Psoas muscle (tissue), 8 donors: Measurements from ENCODE around the gene EMX1. TPM values are rescaled to one million over a fixed set of nuclear protein-coding genes. Genes with fewer than 3 reads are reported as not detected.
A peak's percentile ranks its signal among the peaks of the same experiment; 100 is the strongest.

Source experiments
- ATAC-seq, 4 donors: fragments of 200-7000 bp; cut with Tn5 transposase; one replicate each; pipeline ENCODE4 v1.9.1; 2020; ENCODE audit warnings: moderate library complexity in 3 of 4, mild to moderate bottlenecking in 2 of 4
- DNase-seq, 2 donors: peaks; one replicate each; pipeline ENCODE4 v3.0.0-alpha.2; 2020
- H3K27ac ChIP-seq: fragments of 200-600 bp; one replicate; pipeline ENCODE4 v1.8.0; 2022
- H3K27me3 ChIP-seq, 3 donors: fragments of 200-600 bp in 1 of 3; one replicate each; pipeline versions ENCODE4 v1.6.1 to v1.8.0; 2013 to 2022; ENCODE audit warnings: low read length in 2 of 3, mild to moderate bottlenecking in 2 of 3, moderate library complexity in 1 of 3; ENCODE audit not compliant: insufficient read depth in 3 of 3
- H3K36me3 ChIP-seq, 2 donors: fragments of 200-600 bp in 1 of 2; one replicate each; pipeline versions ENCODE4 v1.6.1 to v1.8.0; 2013 to 2022; ENCODE audit warnings: low read depth in 1 of 2, mild to moderate bottlenecking in 1 of 2, moderate library complexity in 1 of 2; ENCODE audit not compliant: insufficient read depth in 1 of 2
- H3K4me1 ChIP-seq: fragments of 200-600 bp; one replicate; pipeline ENCODE4 v1.8.0; 2022
- H3K4me3 ChIP-seq: fragments of 200-600 bp; one replicate; pipeline ENCODE4 v1.8.0; 2022; ENCODE audit warnings: mild to moderate bottlenecking
- H3K9me3 ChIP-seq: fragments of 200-600 bp; one replicate; pipeline ENCODE4 v1.8.0; 2022
- CTCF ChIP-seq: fragments of 200-600 bp; IDR thresholded peaks from one replicate; pipeline ENCODE4 v1.8.0; 2022; ENCODE audit warnings: antibody characterized with exemption
- WGBS, 3 donors: extraction: QIAGEN DNeasy Blood & Tissue Kit; methylation state at CpG; one replicate each; pipeline versions ENCODE4 v1.1.6 to v1.1.7; 2013; 5-methylcytosine and 5-hydroxymethylcytosine counted together
- intact Hi-C, 2 donors: fragments of 100-400 bp; cut with DNase I; formaldehyde crosslinking; loops; one replicate each; pipeline versions ENCODE4 v1.11.0 to v1.14.2; 2022
- polyA plus RNA-seq, 3 donors: library from polyadenylated mRNA; stranded (reverse); fragments of 200-250 nt; gene quantifications; one replicate each; pipeline ENCODE4 v1.2.3, GENCODE V29; 2013
- total RNA-seq, 4 donors: library from RNA; stranded (reverse); fragmentation: NEBNext Ultra II Directional in 2 of 4; extraction: Animal tissue kit (Norgen Biotek cat#: 25700) in 2 of 4; gene quantifications; one replicate each; pipeline versions ENCODE4 v1.2.1 to v1.2.4, GENCODE V29; 2021 to 2023
- donor health status: healthy with polysubstance abuse.
- donor health status: DM: no; HTN: no; CAD: no; lungs with moderate emphysema.
- donor health status: Bipolar disorder and iron deficiency.
- donor health status: healthy.
- donor health status: DM: yes; HTN: yes; CAD: no.
- donor health status: DM: no; HTN: no; CAD: no.
- donor health status: DM: no; HTN: no; CAD: no.
- donor health status: DM: yes; HTN: yes; CAD: no.

Gene EMX1
- total and polyA plus RNA-seq, 7 donors: 0.01 TPM; not detected in 6

DNA sequence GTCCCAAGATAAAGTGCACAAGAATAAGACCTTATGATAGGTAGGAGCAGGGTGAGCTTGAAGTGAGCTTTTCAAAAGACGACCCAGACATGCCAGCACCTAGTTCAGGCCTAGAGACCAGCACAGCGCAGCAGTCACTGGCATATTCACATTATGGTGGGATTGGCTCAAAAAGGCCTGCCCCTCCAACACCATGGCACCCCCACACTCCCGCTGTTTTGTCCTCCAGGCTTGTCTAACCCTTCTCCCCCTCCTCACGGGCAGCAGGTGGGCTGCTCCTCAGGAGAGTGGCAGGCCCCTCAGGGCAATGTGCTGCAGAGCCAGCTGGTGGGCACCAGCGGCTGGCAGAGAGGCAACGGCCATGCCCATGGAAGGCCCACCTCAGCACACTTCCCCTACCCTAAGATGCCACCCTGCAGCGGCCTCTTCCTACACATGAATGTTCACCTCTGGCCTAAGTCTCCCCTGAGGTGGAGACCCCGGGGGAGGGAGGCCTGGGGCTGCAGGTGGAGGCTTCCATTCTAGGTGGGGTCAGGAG is 25.6 kb downstream of the EMX1 start:
- H3K27ac ChIP-seq: no peak overlapping the region
- no peaks in the 10 kb centered on the region for H3K27me3 ChIP-seq
- no peak for TF ChIP-seq CTCF
- H3K36me3 ChIP-seq: peaks cover 0 to 18% of the 10 kb centered on the region in 2 donors
- no peak overlapping the region for H3K4me3 ChIP-seq
- intact Hi-C loops: no loop called here
- peak in 1 of 2 donors; percentile 2 for DNase-seq
- no peak for ATAC-seq
- no peaks in the 10 kb centered on the region for H3K4me1 ChIP-seq
- WGBS, 3 donors: 93 to 99% (median 94%) methylated on average over 8 of the region's 8 CpGs
- no peaks in the 10 kb centered on the region for H3K9me3 ChIP-seq

- TF ChIP-seq CTCF: no peak
- DNase-seq (peak in 1 of 2 donors; percentile 2), ATAC-seq (no peak)
- H3K36me3 ChIP-seq: peaks cover 0 to 18% of the 10 kb centered on the region in 2 donors
- intact Hi-C loops: no loop called here
- no peak overlapping the region for H3K27ac ChIP-seq
- no peaks in the 10 kb centered on the region for H3K9me3 ChIP-seq
- no peaks in the 10 kb centered on the region for H3K27me3 ChIP-seq
- no peak overlapping the region for H3K4me3 ChIP-seq
- 81 to 96% (median 90%) methylated on average over 7 of the region's 7 CpGs for WGBS, 3 donors
- no peaks in the 10 kb centered on the region for H3K4me1 ChIP-seq
These were observed 26.4 kb downstream of the EMX1 start for GRCh38 chr2:72943540-72944395.

- H3K27ac ChIP-seq: no peak overlapping the region
- no peak for TF ChIP-seq CTCF
- DNase-seq (no peak), ATAC-seq (no peak)
- H3K4me1 ChIP-seq: no peaks in the 10 kb centered on the region
- H3K27me3 ChIP-seq: no peaks in the 10 kb centered on the region
- no peaks in the 10 kb centered on the region for H3K9me3 ChIP-seq
- 87 to 90% (median 88%) methylated on average over 12 to 16 of the region's 16 CpGs for WGBS, 3 donors
- peaks cover 0 to 18% of the 10 kb centered on the region in 2 donors for H3K36me3 ChIP-seq
- intact Hi-C loops: no loop called here
- H3K4me3 ChIP-seq: no peak overlapping the region
These were observed 27.6 kb downstream of the EMX1 start for GRCh38 chr2:72944804-72945449.

DNA sequence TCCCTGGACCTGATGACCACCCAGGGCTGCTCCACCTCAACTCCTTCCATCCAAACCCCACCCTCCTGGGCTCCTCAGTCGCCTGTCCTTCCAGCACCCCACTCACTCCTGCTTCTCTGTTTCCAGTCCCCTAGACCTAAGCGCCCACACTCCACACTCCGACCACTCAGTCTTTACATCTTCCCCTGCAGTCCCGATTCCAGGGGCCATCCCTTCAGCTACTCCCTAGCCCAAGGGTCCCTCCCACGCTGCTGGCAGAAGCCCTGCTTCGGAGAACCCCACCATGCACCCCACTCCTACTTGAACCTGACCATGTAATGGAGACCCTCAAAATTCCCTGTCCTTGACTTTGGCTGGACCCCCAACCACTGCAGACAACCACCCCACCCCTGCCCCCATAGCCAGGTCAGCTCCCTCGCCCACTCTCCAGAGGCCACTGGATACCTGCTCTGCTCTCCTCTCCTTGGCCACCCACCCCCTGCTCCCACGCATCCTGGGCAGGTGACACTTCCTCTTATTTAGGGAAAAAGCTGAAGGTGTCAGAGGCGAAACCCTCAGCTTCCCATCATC is 28.2 kb downstream of the EMX1 start:
- intact Hi-C loops: no loop called here
- ATAC-seq (no peak), DNase-seq (no peak)
- Histone ChIP-seq H3K27ac (no peak overlapping the region), H3K36me3 (peaks cover 0 to 18% of the 10 kb centered on the region in 2 donors), H3K9me3 (no peaks in the 10 kb centered on the region), H3K4me1 (no peaks in the 10 kb centered on the region), H3K27me3 (no peaks in the 10 kb centered on the region), H3K4me3 (no peak overlapping the region)
- WGBS, 3 donors: 94 to 99% (median 97%) methylated on average over 9 of the region's 9 CpGs
- TF ChIP-seq CTCF: no peak
